Measurements from ENCODE around the gene MAGI2. TPM values are rescaled to one million over a fixed set of nuclear protein-coding genes. Genes with fewer than 3 reads are reported as not detected.

Gene MAGI2
- total and polyA plus RNA-seq, 8 donors = 6.1 to 9.2 (median 7.1) TPM

DNA sequence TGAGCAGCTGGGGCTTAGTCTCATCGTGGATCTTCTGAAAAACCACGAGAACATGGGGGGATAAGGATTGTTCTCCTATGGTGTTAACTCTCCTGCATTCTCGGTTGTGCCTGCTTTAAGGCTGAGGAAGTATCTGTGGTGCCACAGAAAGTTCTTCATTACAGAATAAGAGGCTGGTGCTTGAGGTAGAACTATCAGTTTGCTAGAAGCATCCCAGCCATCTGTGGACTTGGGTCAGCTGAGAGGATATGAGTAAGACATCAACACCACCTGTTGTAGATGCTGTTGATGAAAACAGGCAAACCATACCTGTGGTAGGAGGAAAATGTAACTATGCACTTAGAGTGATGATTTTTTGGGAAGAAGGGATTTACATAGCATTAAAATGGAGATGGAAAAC is 1238.3 kb downstream of the MAGI2 start:
- Histone ChIP-seq H3K36me3 (no peaks in the 10 kb centered on the region), H3K27ac (no peak overlapping the region), H3K9me3 (no peaks in the 10 kb centered on the region), H3K4me1 (no peaks in the 10 kb centered on the region), H3K4me3 (no peak overlapping the region), H3K27me3 (no peaks in the 10 kb centered on the region)
- intact Hi-C loops (cut with DNase I) = no loop called here
- no peak for DNase-seq
- no peak for ATAC-seq
- TF ChIP-seq, protein P1, sequence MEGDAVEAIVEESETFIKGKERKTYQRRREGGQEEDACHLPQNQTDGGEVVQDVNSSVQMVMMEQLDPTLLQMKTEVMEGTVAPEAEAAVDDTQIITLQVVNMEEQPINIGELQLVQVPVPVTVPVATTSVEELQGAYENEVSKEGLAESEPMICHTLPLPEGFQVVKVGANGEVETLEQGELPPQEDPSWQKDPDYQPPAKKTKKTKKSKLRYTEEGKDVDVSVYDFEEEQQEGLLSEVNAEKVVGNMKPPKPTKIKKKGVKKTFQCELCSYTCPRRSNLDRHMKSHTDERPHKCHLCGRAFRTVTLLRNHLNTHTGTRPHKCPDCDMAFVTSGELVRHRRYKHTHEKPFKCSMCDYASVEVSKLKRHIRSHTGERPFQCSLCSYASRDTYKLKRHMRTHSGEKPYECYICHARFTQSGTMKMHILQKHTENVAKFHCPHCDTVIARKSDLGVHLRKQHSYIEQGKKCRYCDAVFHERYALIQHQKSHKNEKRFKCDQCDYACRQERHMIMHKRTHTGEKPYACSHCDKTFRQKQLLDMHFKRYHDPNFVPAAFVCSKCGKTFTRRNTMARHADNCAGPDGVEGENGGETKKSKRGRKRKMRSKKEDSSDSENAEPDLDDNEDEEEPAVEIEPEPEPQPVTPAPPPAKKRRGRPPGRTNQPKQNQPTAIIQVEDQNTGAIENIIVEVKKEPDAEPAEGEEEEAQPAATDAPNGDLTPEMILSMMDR (IDR thresholded peaks at IDR 0.05) = no peak

DNA sequence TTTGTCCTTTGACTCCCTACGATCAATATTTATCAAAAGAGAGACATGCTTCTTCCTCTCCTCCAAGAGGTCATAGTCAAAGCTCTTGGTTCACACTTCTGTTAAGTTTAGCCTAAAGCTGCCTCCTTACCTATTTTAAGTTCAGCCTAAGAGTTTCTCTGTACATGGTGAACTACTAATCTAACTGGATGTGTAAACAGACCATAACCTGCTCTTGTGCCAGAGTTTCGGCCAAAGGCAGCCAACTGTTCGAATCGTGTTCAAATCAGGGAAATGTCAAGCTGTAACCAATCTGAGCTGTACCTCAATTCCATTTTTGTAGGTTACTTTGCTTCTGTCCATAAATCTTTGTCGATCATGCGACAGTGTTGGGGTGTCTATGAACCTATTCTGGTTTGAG is 1240.1 kb downstream of the MAGI2 start:
- ATAC-seq (no peak), DNase-seq (no peak)
- H3K9me3 ChIP-seq = peaks cover 0 to 4% of the 10 kb centered on the region in 2 donors
- no peaks in the 10 kb centered on the region for H3K27me3 ChIP-seq
- H3K4me1 ChIP-seq = no peaks in the 10 kb centered on the region
- no peak overlapping the region for H3K27ac ChIP-seq
- intact Hi-C loops (cut with DNase I) = no loop called here
- no peaks in the 10 kb centered on the region for H3K36me3 ChIP-seq
- no peak overlapping the region for H3K4me3 ChIP-seq
- TF ChIP-seq, protein P1 (IDR thresholded peaks at IDR 0.05) = no peak

DNA sequence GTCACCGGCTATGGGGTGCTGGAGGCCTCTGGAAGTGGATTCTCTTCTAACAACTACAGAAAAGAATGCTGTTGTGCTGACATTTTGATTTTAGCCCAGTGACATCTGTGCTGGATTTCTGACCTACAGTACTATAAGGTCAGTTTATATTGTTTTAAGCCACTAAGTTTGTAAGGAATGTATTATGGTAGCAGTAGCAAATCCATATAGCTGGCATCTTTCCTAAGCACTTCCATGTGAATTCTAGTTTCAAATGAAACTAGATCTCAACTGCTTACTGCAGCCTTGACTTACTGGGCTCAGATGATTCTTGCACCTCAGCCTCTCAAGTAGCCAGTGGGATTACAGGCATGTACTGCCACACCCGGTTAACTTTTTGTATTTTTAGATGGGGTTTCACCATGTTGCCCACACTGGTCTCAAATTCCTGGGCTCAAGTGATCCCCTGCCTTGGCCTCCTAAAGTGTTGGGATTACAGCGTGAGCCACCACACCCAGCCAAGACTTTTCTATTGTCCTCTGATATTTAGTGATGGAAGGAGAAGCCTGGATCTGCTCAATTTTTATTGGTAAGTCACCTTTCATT is 1240.9 kb downstream of the MAGI2 start:
- Histone ChIP-seq H3K9me3 (peaks cover 0 to 4% of the 10 kb centered on the region in 2 donors), H3K4me1 (no peaks in the 10 kb centered on the region), H3K27ac (no peak overlapping the region), H3K27me3 (no peaks in the 10 kb centered on the region), H3K4me3 (no peak overlapping the region), H3K36me3 (no peaks in the 10 kb centered on the region)
- ATAC-seq = no peak
- TF ChIP-seq, protein P1 (IDR thresholded peaks at IDR 0.05) = no peak
- no peak for DNase-seq
- intact Hi-C loops (cut with DNase I) = no loop called here

DNA sequence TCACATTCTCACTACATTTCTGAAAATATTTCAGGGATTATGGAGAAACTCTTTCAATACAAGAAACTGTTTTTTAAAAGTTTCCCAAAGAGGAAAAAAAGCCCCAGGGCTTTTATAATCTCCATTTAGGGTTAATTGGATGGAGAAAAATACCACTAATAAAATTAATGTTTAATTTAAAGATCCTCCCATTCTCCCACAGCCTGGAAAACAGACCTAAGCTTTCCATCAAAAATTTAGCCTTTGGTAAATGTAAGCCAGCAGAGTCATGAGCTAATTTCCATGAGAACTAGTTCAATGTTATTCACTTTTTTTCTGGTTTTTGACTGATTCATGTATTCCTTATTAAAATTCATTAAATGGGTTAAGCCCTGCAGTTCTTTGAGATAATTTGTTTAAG is 1246.2 kb downstream of the MAGI2 start:
- intact Hi-C loops (cut with DNase I) = no loop called here
- ATAC-seq = no peak

DNA sequence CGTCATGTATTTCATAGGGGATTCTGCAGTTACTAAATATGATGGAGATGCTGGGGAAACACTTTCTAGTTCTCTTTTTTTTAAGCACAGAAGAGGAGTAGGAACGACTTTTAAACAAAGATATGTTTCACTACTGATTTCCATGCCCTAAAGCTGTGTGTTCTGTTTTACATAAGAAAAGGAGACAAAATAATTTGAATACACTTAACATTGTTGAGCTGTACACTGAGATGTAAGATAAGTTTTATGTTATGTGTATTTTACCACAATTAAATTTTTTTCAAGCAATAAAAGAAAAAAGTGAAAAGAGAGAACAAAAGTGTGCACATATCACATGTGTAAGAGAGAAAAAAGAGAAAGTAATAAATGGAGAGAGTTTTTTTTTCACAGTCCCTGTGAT is 1246.7 kb downstream of the MAGI2 start:
- ATAC-seq = no peak
- H3K4me1 ChIP-seq = no peaks in the 10 kb centered on the region
- DNase-seq = no peak
- no peak overlapping the region for H3K4me3 ChIP-seq
- H3K27me3 ChIP-seq = no peaks in the 10 kb centered on the region
- H3K9me3 ChIP-seq = peaks cover 0 to 4% of the 10 kb centered on the region in 2 donors
- no peaks in the 10 kb centered on the region for H3K36me3 ChIP-seq
- TF ChIP-seq, protein P1 (IDR thresholded peaks at IDR 0.05) = no peak
- H3K27ac ChIP-seq = no peak overlapping the region
- intact Hi-C loops (cut with DNase I) = no loop called here

More for the DNA sequence above, 1246.2 kb downstream of the MAGI2 start:
- no peaks in the 10 kb centered on the region for H3K4me1 ChIP-seq
- TF ChIP-seq, protein P1 (IDR thresholded peaks at IDR 0.05) = no peak
- no peak for DNase-seq
- H3K4me3 ChIP-seq = no peak overlapping the region
- no peaks in the 10 kb centered on the region for H3K27me3 ChIP-seq
- H3K9me3 ChIP-seq = peaks cover 0 to 4% of the 10 kb centered on the region in 2 donors
- no peak overlapping the region for H3K27ac ChIP-seq
- H3K36me3 ChIP-seq = no peaks in the 10 kb centered on the region

All from left lung (tissue), 10 donors.